Cardiac fibroblast (primary cell): ENCODE data around the gene NCAPH2.
A peak's percentile ranks its signal among the peaks of the same experiment; 100 is the strongest.

Source experiments
- DNase-seq, 2 donors: peaks; one replicate each; pipeline versions ENCODE4 v3.0.0 to v3.0.0-alpha.2; 2010; ENCODE audit warnings: low read depth in 2 of 2
- H3K4me3 ChIP-seq, 2 donors: replicated peaks in 1 of 2; 1 replicate in 1 of 2; 2 replicates in 1 of 2; pipeline ENCODE4 v1.5.1; 2011; ENCODE audit warnings: low read depth in 2 of 2, low read length in 2 of 2, mild to moderate bottlenecking in 2 of 2, moderate library complexity in 1 of 2
- TF ChIP-seq, protein P1 (sequence below): IDR thresholded peaks from one replicate; pipeline ENCODE4 v1.5.1; 2011; ENCODE audit warnings: low read depth, mild to moderate bottlenecking, low read length, inconsistent platforms

Gene NCAPH2

DNA sequence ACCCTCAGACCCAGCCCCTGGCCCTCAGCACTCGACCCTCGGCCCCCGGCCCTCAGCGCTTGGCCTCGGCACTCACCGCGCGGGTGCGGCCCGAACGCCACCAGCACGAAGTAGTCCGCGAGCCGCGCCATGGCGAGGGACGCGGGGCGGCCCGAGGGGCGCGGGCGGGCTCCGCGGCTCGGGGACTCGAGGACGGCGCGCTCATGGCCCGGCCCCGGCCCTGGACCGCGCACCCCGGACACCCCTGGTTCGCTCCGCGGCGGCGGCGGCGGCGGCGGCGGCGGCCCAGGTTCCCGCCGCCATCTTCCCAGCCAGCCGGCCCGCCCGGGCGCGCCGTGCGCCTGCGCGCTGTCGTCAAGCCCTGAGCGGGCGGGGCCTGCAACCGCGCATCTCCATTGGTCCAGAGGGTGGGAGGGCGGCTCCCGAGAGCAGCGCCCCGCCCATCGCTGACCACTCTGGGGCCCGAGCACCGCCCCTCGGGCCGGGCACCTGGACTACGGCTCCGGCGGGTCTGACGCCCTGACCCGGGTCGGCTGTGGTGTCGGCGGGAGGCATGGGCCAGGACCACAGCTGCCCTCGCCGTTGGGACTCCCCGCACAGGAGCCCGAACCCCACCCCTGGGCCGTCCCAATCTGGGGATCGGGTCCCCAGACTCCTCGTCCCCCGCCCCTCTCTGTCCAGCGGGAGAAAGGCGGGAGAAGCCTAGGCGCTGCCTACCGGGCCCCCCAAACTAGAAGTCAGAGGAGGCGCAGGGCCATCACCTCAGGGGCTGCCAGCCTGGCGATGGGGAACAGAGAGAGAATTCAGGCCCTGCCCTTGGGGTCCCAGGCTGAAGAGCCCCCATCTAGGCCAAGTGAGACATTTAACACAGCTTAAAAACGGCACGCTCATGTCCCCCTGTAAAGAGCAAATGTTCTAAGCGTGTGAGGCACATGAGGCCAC, 33.0 kb upstream of the NCAPH2 start, which contains the start of gene SBF1:
SBF1 (minus strand) TSS at position 326 of the 942 bp plus-strand sequence; CDS start at position 131, 195 bp downstream.
- TF ChIP-seq, protein P1, sequence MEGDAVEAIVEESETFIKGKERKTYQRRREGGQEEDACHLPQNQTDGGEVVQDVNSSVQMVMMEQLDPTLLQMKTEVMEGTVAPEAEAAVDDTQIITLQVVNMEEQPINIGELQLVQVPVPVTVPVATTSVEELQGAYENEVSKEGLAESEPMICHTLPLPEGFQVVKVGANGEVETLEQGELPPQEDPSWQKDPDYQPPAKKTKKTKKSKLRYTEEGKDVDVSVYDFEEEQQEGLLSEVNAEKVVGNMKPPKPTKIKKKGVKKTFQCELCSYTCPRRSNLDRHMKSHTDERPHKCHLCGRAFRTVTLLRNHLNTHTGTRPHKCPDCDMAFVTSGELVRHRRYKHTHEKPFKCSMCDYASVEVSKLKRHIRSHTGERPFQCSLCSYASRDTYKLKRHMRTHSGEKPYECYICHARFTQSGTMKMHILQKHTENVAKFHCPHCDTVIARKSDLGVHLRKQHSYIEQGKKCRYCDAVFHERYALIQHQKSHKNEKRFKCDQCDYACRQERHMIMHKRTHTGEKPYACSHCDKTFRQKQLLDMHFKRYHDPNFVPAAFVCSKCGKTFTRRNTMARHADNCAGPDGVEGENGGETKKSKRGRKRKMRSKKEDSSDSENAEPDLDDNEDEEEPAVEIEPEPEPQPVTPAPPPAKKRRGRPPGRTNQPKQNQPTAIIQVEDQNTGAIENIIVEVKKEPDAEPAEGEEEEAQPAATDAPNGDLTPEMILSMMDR: no peak

DNA sequence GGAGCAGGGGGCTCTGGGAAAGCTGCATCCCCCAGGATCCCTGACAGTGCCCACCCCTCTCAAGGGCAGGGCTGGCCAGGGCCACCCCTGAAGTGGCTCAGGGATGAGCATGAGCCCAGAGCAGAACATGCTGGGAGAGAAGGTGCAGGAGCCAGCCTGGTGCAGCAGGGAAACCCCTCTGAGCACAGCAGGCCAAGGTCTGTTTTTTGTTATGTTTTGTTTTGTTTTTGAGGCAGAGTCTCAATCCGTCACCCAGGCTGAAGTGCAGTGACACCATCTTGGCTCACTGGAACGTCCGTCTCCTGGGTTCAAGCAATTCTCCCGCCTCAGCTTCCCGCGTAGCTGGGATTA, 32.4 kb upstream of the NCAPH2 start:
- DNase-seq: no peak
- H3K4me3 ChIP-seq: peak overlapping the region in 1 of 2 donors; percentile 60
- TF ChIP-seq, protein P1: no peak

More for the DNA sequence above, 33.0 kb upstream of the NCAPH2 start, which contains the start of gene SBF1:
- peak within 1 kb of the TSS; percentile 52 to 67 for H3K4me3 ChIP-seq
- DNase-seq: peak; percentile 86 to 92

DNA sequence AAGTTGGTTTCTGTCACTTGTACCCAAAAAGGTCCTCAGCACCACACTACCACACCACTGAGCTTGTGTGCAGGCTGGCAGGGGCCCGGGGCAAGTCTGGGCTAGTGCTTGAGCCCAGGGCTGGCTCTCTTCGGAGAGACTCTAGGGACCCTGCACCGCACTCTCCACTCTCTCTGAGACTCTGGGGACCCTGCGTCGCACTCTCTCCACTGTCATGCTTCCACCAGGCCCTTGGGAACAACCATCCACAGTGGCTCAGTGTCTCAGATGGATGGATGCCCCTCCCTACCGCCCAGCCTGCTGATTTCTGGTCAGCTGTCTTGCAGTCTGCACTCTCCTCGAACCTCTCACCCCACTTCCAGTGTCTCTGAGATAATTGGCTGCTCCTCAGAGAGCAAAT, 31.2 kb upstream of the NCAPH2 start:
- DNase-seq: no peak
- TF ChIP-seq, protein P1: no peak
- H3K4me3 ChIP-seq: no peak overlapping the region

DNA sequence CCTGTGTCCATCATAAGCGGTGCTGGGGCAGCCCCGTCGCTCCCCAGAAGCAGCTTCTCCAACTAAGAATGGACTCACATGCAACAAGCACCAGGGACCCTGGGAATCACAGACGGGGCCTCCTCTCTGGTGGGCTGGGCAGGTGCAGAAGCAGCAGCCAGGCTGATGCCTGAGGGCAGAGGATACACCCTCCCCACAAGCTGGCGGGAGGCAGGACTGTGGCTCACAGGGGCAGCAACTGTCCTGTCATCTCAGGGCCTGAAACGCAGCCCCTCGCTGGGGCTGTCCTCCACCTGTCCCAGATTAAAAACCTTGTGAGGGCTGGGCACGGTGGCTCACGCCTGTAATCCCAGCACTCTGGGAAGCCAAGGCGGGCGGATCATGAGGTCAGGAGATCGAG, 30.1 kb upstream of the NCAPH2 start:
- H3K4me3 ChIP-seq: no peak overlapping the region
- DNase-seq: no peak
- TF ChIP-seq, protein P1: no peak

DNA sequence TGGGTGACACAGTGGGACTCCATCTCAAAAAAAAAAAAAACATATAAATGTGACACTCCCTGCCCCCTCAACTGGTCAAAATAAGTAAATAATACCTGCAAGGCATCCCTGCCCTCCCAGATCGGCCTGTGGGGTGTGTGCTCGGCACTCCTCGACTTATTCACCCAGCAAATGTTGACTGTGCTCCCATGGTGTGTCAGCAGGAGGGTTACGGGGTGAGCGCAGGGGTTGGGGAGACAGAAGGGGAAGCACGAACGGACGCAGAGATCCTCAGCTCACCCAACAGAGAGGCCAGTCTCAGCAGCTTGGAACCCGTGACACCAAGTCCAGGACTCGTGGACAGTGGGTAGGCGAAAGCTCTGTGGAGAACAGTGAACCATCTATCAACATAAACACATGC, 28.3 kb upstream of the NCAPH2 start:
- TF ChIP-seq, protein P1: no peak
- no peak for DNase-seq
- no peak overlapping the region for H3K4me3 ChIP-seq

DNA sequence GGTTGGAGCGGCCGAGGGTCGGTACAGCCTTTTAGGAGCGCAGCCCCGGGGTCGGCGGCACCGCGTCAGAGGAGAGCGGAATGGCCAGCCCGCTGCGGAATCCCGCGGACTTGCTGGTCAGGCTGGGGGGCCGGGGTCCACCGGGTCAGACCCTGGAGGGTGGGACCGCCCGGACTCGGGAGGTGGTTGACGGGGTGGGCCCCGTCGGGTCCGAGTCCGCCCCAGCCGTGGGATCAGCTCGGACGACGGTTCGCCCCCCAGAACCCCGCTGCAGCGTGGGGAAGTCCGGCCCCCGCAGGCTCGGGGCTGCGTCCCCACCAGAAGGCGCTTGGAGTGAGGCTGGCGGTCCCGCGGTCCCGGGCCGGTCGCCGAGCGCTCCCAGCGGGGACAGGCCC, 27.0 kb upstream of the NCAPH2 start:
- no peak for DNase-seq
- peak overlapping the region in 1 of 2 donors; percentile 67 for H3K4me3 ChIP-seq

More for the DNA sequence above, 27.0 kb upstream of the NCAPH2 start:
- TF ChIP-seq, protein P1: no peak
